Body of pancreas (tissue), 4 donors: ENCODE results near the gene KLHL4.

Experiments
- POLR2A ChIP-seq, 3 donors: fragments of 450-650 bp; IDR thresholded peaks; one replicate each; pipeline ENCODE4 v1.6.1; 2016; ENCODE audit warnings: antibody characterized with exemption in 3 of 3, mild to moderate bottlenecking in 2 of 3
- TF ChIP-seq, protein P1 (sequence below), 7 experiments: fragments of 450-650 bp in 4 of 7; fragments of 200-600 bp in 3 of 7; sonication (generic) in 3 of 7; IDR thresholded peaks; one replicate each; pipeline ENCODE4 v1.5.1; 2016 to 2019; ENCODE audit warnings: antibody characterized with exemption in 7 of 7

DNA sequence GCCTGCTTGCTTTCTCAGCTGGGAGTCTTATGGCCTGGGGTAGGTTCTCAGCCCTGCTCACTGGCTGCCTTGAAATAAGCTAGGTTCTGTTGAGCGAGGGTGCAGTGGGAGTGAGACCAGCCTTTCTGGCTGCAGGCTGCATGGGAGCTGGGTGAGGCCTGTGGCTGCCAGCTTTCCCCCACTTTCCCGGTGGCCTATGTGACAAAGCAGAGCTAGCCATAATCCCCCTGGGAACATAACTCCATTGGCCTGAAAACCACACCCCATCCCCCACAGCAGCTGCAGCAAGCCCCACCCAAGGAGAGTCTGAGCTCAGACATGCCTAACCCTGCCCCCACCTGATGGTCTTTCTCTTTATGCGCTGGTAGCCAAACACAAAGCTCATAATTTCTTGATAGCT lies 118.9 kb downstream of the KLHL4 start:
- TF ChIP-seq, protein P1, sequence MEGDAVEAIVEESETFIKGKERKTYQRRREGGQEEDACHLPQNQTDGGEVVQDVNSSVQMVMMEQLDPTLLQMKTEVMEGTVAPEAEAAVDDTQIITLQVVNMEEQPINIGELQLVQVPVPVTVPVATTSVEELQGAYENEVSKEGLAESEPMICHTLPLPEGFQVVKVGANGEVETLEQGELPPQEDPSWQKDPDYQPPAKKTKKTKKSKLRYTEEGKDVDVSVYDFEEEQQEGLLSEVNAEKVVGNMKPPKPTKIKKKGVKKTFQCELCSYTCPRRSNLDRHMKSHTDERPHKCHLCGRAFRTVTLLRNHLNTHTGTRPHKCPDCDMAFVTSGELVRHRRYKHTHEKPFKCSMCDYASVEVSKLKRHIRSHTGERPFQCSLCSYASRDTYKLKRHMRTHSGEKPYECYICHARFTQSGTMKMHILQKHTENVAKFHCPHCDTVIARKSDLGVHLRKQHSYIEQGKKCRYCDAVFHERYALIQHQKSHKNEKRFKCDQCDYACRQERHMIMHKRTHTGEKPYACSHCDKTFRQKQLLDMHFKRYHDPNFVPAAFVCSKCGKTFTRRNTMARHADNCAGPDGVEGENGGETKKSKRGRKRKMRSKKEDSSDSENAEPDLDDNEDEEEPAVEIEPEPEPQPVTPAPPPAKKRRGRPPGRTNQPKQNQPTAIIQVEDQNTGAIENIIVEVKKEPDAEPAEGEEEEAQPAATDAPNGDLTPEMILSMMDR (IDR thresholded peaks at IDR 0.05) = no peak
- TF ChIP-seq POLR2A (IDR thresholded peaks at IDR 0.05) = no peak
